RCC 7860 (cell line): Measurements from ENCODE around the gene AHNAK2.

Experiments
- DNase-seq: peaks from one replicate; pipeline ENCODE4 v3.0.0-alpha.2; 2015; ENCODE audit warnings: low spot score
- FAIRE-seq: peaks from 2 replicates; lab custom pipeline; 2012; peaks lifted over from hg19 to GRCh38; lab: Jason Lieb, UNC

The AHNAK2 gene

GRCh38 chr14:104974665-104975390 is 3.3 kb downstream of the AHNAK2 start:
- FAIRE-seq: no peak
- DNase-seq: no peak

GRCh38 chr14:104974146-104974541 is 4.0 kb downstream of the AHNAK2 start:
- DNase-seq (no peak), FAIRE-seq (no peak)

- peak; percentile 65 for DNase-seq
- no peak for FAIRE-seq
Observed at GRCh38 chr14:104973385-104974145, 4.6 kb downstream of the AHNAK2 start.

GRCh38 chr14:104973135-104973384 is 5.1 kb downstream of the AHNAK2 start:
- peak; percentile 88 for DNase-seq
- peak; percentile 80 for FAIRE-seq

- DNase-seq: peak; percentile 58
- no peak for FAIRE-seq
Observed at GRCh38 chr14:104972301-104973134, 5.7 kb downstream of the AHNAK2 start.

GRCh38 chr14:104971447-104972240 is 6.5 kb downstream of the AHNAK2 start:
- no peak for FAIRE-seq
- no peak for DNase-seq

- no peak for FAIRE-seq
- peak; percentile 63 for DNase-seq
Observed at GRCh38 chr14:104970231-104971068, 7.7 kb downstream of the AHNAK2 start.

- DNase-seq (no peak), FAIRE-seq (no peak)
Observed at GRCh38 chr14:104969741-104970230, 8.4 kb downstream of the AHNAK2 start.

- DNase-seq: no peak
- FAIRE-seq: no peak
Observed at GRCh38 chr14:104968541-104969401, 9.4 kb downstream of the AHNAK2 start.

GRCh38 chr14:104968153-104968527 is 10.0 kb downstream of the AHNAK2 start:
- FAIRE-seq (no peak), DNase-seq (no peak)

- no peak for FAIRE-seq
- no peak for DNase-seq
Observed at GRCh38 chr14:104967386-104968152, 10.6 kb downstream of the AHNAK2 start.

GRCh38 chr14:104966981-104967385 is 11.2 kb downstream of the AHNAK2 start:
- DNase-seq (no peak), FAIRE-seq (no peak)

GRCh38 chr14:104966261-104966865 is 11.8 kb downstream of the AHNAK2 start:
- DNase-seq: no peak
- no peak for FAIRE-seq

- DNase-seq: no peak
- FAIRE-seq: no peak
Observed at GRCh38 chr14:104965561-104966231, 12.5 kb downstream of the AHNAK2 start.

GRCh38 chr14:104964546-104964945 is 13.6 kb downstream of the AHNAK2 start:
- DNase-seq (no peak), FAIRE-seq (no peak)

GRCh38 chr14:104957146-104958113 is 20.7 kb downstream of the AHNAK2 start:
- no peak for DNase-seq
- no peak for FAIRE-seq
